ENCODE data around the gene SDK1.

GRCh38 chr7:3748389-3748788 is 447.3 kb downstream of the SDK1 start:
- TF ChIP-seq POLR2A (IDR thresholded peaks at IDR 0.05) = no peak
- TF ChIP-seq, protein P1, sequence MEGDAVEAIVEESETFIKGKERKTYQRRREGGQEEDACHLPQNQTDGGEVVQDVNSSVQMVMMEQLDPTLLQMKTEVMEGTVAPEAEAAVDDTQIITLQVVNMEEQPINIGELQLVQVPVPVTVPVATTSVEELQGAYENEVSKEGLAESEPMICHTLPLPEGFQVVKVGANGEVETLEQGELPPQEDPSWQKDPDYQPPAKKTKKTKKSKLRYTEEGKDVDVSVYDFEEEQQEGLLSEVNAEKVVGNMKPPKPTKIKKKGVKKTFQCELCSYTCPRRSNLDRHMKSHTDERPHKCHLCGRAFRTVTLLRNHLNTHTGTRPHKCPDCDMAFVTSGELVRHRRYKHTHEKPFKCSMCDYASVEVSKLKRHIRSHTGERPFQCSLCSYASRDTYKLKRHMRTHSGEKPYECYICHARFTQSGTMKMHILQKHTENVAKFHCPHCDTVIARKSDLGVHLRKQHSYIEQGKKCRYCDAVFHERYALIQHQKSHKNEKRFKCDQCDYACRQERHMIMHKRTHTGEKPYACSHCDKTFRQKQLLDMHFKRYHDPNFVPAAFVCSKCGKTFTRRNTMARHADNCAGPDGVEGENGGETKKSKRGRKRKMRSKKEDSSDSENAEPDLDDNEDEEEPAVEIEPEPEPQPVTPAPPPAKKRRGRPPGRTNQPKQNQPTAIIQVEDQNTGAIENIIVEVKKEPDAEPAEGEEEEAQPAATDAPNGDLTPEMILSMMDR (IDR thresholded peaks at IDR 0.05) = no peak
